Endothelial cell of umbilical vein (primary cell): ENCODE results near the gene CDR2. TPM values are rescaled to one million over a fixed set of nuclear protein-coding genes. Genes with fewer than 3 reads are reported as not detected.

ENCODE experiments used
- BruUV-seq: library from RNA; stranded (reverse); fragments of 400-500 nt; replicated peaks from 2 replicates; lab custom pipeline; 2021; lab: Mats Ljungman, UMichigan
- CTCF ChIA-PET: fragments of 300-600, 350-600 bp; sonication (Branson Sonifier 250); formaldehyde crosslinking; loops from one replicate; lab custom pipeline; 2021; ENCODE audit warnings: antibody characterized with exemption, inconsistent platforms; lab: Charles Lee
- POLR2A ChIA-PET: fragments of 300-600, 350-600 bp; sonication (Branson Sonifier 250); formaldehyde crosslinking; loops from one replicate; lab custom pipeline; 2021; ENCODE audit warnings: antibody characterized with exemption, inconsistent platforms; lab: Charles Lee
- DNase-seq: peaks from one replicate; pipeline ENCODE4 v3.0.0-alpha.2; 2011; ENCODE audit warnings: low read depth, low spot score
- FAIRE-seq: peaks from 2 replicates; lab custom pipeline; 2011; peaks lifted over from hg19 to GRCh38; lab: Jason Lieb, UNC
- H2AFZ ChIP-seq: 2 replicates; pipeline ENCODE4 v1.6.0; 2012; ENCODE audit warnings: low read depth, low read length, control low read depth, inconsistent platforms
- H3K27ac ChIP-seq: 2 replicates; pipeline ENCODE4 v1.5.1; 2011; ENCODE audit warnings: low read depth, mild to moderate bottlenecking, control low read depth, low read length, moderate library complexity; ENCODE audit not compliant: insufficient read depth
- H3K27me3 ChIP-seq, 2 experiments: 2 replicates each; pipeline versions ENCODE4 v1.6.0 to v1.6.1; 2011; ENCODE audit warnings: low read length in 2 of 2, mixed read lengths in 1 of 2; ENCODE audit not compliant: control insufficient read depth in 2 of 2, insufficient read depth in 2 of 2
- H3K36me3 ChIP-seq, 2 experiments: 2 replicates in 1 of 2; 3 replicates in 1 of 2; pipeline ENCODE4 v1.5.1; 2011; ENCODE audit warnings: low read length in 2 of 2, mild to moderate bottlenecking in 1 of 2, moderate library complexity in 1 of 2; ENCODE audit not compliant: control insufficient read depth in 2 of 2, insufficient read depth in 2 of 2; ENCODE audit errors: extremely low read depth in 1 of 2
- H3K4me1 ChIP-seq: 3 replicates; pipeline ENCODE4 v1.5.1; 2011; ENCODE audit warnings: mild to moderate bottlenecking, low read length; ENCODE audit not compliant: control insufficient read depth, insufficient read depth; ENCODE audit errors: extremely low read depth
- H3K4me2 ChIP-seq: 2 replicates; pipeline ENCODE4 v1.6.1; 2011; ENCODE audit warnings: low read length, control low read depth, mixed read lengths; ENCODE audit not compliant: insufficient read depth
- H3K4me3 ChIP-seq, 3 experiments: fragments of 200-600 bp in 1 of 3; sonication (generic), shearing (Covaris generic) in 1 of 3; replicated peaks in 1 of 3; 2 replicates each; pipeline ENCODE4 v1.5.1; 2011 to 2016; ENCODE audit warnings: control low read depth in 3 of 3, low read length in 3 of 3, mild to moderate bottlenecking in 2 of 3, inconsistent platforms in 1 of 3, low read depth in 1 of 3, moderate library complexity in 1 of 3; ENCODE audit not compliant: insufficient read depth in 1 of 3
- H3K79me2 ChIP-seq: 2 replicates; pipeline ENCODE4 v1.6.0; 2012; ENCODE audit warnings: low read length, inconsistent platforms; ENCODE audit not compliant: control insufficient read depth, insufficient read depth
- H3K9ac ChIP-seq: replicated peaks from 2 replicates; pipeline ENCODE3; 2011; ENCODE audit warnings: low read length, control low read depth; ENCODE audit not compliant: insufficient read depth; ENCODE audit errors: extremely low read depth
- H3K9me1 ChIP-seq: replicated peaks from 3 replicates; pipeline ENCODE4 v1.6.0; 2011; ENCODE audit warnings: mild to moderate bottlenecking, low read length; ENCODE audit not compliant: control insufficient read depth, insufficient read depth; ENCODE audit errors: extremely low read depth
- H3K9me3 ChIP-seq: replicated peaks from 2 replicates; pipeline ENCODE4 v1.5.1; 2012; ENCODE audit warnings: low read length, inconsistent platforms; ENCODE audit not compliant: control insufficient read depth, insufficient read depth
- H4K20me1 ChIP-seq: replicated peaks from 2 replicates; pipeline ENCODE3; 2011; ENCODE audit warnings: mild to moderate bottlenecking, low read length; ENCODE audit not compliant: control insufficient read depth, insufficient read depth; ENCODE audit errors: extremely low read depth
- CTCF ChIP-seq, 2 donors: IDR thresholded peaks; 1 replicate in 1 of 2; 2 replicates in 1 of 2; pipeline ENCODE4 v1.5.1; 2011; ENCODE audit warnings: low read length in 2 of 2, mild to moderate bottlenecking in 2 of 2, moderate library complexity in 2 of 2, control low read depth in 1 of 2, inconsistent platforms in 1 of 2, low read depth in 1 of 2; ENCODE audit not compliant: insufficient read depth in 1 of 2; ENCODE audit errors: extremely low read depth in 1 of 2
- EZH2 ChIP-seq: IDR thresholded peaks from 2 replicates; pipeline ENCODE4 v1.6.1; 2012; ENCODE audit warnings: borderline replicate concordance, low read depth, mild to moderate bottlenecking, moderate library complexity, low read length, inconsistent platforms; ENCODE audit not compliant: severe bottlenecking
- FOS ChIP-seq: IDR thresholded peaks from 2 replicates; pipeline ENCODE4 v1.6.1; 2011; ENCODE audit warnings: mild to moderate bottlenecking, low read length, moderate library complexity, borderline replicate concordance; ENCODE audit not compliant: insufficient read depth
- GATA2 ChIP-seq: IDR thresholded peaks from 2 replicates; pipeline ENCODE4 v1.7.0; 2011; ENCODE audit warnings: low read depth, mild to moderate bottlenecking, moderate library complexity, mixed read lengths, low read length; ENCODE audit not compliant: insufficient read length, insufficient read depth
- JUN ChIP-seq: IDR thresholded peaks from 2 replicates; pipeline ENCODE4 v1.6.1; 2011; ENCODE audit warnings: borderline replicate concordance, low read depth; ENCODE audit not compliant: insufficient read length, insufficient read depth
- MYC ChIP-seq: IDR thresholded peaks from one replicate; pipeline ENCODE4 v1.6.1; 2011; ENCODE audit warnings: mild to moderate bottlenecking, low read depth, low read length
- POLR2A ChIP-seq: IDR thresholded peaks from 2 replicates; pipeline ENCODE4 v1.6.1; 2012; ENCODE audit warnings: low read depth, mild to moderate bottlenecking, control low read depth, low read length
- POLR2AphosphoS5 ChIP-seq: IDR thresholded peaks from 2 replicates; pipeline ENCODE4 v1.6.1; 2012; ENCODE audit warnings: low read depth, mild to moderate bottlenecking, control low read depth, low read length, moderate library complexity; ENCODE audit not compliant: insufficient read depth
- dilution Hi-C: fragments of 300-500 bp; cut with MboI; formaldehyde crosslinking; loops from one replicate; pipeline ENCODE4 v1.15.0; 2019; ENCODE audit warnings: low sequenced_read_pairs; ENCODE audit not compliant: extremely low pct_ligation_motif_present
- intact Hi-C: fragments of 100-400 bp; cut with micrococcal nuclease; formaldehyde crosslinking; loops from one replicate; pipeline ENCODE4 v1.10.0; 2022
- polyA plus RNA-seq, 4 experiments: library from polyadenylated mRNA; depleted of rRNA in 3 of 4; stranded (reverse) in 3 of 4; unstranded in 1 of 4; fragments of >200 nt; gene quantifications; 2 replicates each; pipeline versions ENCODE4 v1.2.1 to v1.2.3, GENCODE V29; 2011 to 2012; ENCODE audit warnings: missing spikeins in 1 of 4
- total RNA-seq: library from RNA; stranded (reverse); gene quantifications from 2 replicates; pipeline ENCODE4 v1.2.3, GENCODE V29; 2021
- TF ChIP-seq, protein P1 (sequence below): IDR thresholded peaks from 2 replicates; pipeline ENCODE4 v1.6.1; 2011; ENCODE audit not compliant: insufficient read depth, insufficient read length

CDR2 gene
- total and polyA plus RNA-seq, 2 donors (not counting 3 experiments of a cell fraction or from before 2014, with no cell fraction given) = 35.3 to 61.9 TPM

DNA sequence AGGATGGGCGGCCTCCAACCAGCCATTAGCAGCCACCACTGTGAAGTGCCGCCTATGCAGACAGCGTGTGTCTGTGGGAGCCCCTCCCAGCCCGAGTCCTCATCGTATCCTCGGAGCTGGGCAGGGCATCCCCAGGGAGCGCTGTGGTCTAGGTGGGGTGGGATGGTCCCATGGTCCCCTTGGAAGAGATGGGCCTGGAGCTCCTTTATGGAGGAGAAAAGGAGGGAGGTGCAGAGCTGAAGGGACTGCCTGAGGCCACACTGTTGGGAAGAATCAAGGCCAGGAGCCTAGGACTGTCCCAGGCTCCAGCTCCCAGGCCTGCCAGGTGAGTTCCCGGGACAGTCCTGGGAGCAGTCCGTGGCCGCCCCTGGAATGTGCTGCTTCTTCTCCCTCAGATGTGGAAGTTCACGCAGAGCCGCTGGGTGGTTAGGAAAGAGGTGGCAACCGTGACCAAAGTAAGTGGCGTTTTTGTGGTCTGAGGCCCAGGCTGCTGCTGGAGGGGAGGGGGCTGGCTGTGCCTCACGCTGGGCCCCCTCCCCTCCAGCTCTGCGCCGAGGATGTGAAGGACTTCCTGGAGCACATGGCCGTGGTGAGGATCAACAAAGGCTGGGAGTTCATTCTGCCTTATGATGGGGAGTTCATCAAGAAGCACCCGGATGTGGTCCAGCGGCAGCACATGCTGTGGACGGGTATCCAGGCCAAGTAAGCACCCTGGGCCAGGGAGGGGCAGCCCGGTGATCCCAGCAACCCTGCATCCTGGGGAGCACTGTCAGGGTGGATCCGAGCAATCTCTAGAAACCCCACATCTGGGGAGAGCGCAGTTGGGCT lies 50.2 kb downstream of the CDR2 start:
- intact Hi-C loops = loop anchor here (5.0 to 10.0 kb wide), 2 partner anchors 351 to 1167 kb away; partner anchors contain the start of gene LDAF1
- TF ChIP-seq CTCF (IDR thresholded peaks at IDR 0.05; ENCODE audit: extremely low read depth in 1 of 2, insufficient read depth in 1 of 2, low read depth in 1 of 2, low read length in 2 of 2) (no peak), FOS (no peak), POLR2AphosphoS5 (no peak), MYC (no peak), EZH2 (no peak), POLR2A (no peak), JUN (no peak), GATA2 (no peak)
- TF ChIP-seq, protein P1, sequence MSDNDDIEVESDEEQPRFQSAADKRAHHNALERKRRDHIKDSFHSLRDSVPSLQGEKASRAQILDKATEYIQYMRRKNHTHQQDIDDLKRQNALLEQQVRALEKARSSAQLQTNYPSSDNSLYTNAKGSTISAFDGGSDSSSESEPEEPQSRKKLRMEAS = no peak

More for the DNA sequence above, 50.2 kb downstream of the CDR2 start:
- dilution Hi-C loops = no loop called here
- no peaks in the 10 kb centered on the region for H3K9me3 ChIP-seq
- no peak overlapping the region for H3K4me2 ChIP-seq
- H3K9ac ChIP-seq = no peak overlapping the region
- no peaks in the 10 kb centered on the region for H3K27me3 ChIP-seq
- no peak for DNase-seq
- no peak for FAIRE-seq
- peaks cover 2 to 48% of the 10 kb centered on the region in 2 experiments for H3K36me3 ChIP-seq
- H4K20me1 ChIP-seq = no peaks in the 10 kb centered on the region
- no peak overlapping the region for H3K27ac ChIP-seq
- BruUV-seq = no TSS peak
- no peaks in the 10 kb centered on the region for H3K9me1 ChIP-seq
- no peak overlapping the region for H2AFZ ChIP-seq
- H3K4me1 ChIP-seq = peaks cover 14% of the 10 kb centered on the region
- H3K79me2 ChIP-seq = peaks cover 6% of the 10 kb centered on the region
- CTCF ChIA-PET = no interaction called here
- POLR2A ChIA-PET = no interaction called here
- H3K4me3 ChIP-seq = no peak overlapping the region
